ENCODE data around the gene FOXJ1. TPM values are rescaled to one million over a fixed set of nuclear protein-coding genes. Genes with fewer than 3 reads are reported as not detected.
A peak's percentile ranks its signal among the peaks of the same experiment; 100 is the strongest.

FOXJ1 gene
- total and polyA plus RNA-seq, 2 of the 13 experiments (the other 11 are each of a cell fraction or from before 2014, with no cell fraction given) = 0.98 to 1.6 TPM

DNA sequence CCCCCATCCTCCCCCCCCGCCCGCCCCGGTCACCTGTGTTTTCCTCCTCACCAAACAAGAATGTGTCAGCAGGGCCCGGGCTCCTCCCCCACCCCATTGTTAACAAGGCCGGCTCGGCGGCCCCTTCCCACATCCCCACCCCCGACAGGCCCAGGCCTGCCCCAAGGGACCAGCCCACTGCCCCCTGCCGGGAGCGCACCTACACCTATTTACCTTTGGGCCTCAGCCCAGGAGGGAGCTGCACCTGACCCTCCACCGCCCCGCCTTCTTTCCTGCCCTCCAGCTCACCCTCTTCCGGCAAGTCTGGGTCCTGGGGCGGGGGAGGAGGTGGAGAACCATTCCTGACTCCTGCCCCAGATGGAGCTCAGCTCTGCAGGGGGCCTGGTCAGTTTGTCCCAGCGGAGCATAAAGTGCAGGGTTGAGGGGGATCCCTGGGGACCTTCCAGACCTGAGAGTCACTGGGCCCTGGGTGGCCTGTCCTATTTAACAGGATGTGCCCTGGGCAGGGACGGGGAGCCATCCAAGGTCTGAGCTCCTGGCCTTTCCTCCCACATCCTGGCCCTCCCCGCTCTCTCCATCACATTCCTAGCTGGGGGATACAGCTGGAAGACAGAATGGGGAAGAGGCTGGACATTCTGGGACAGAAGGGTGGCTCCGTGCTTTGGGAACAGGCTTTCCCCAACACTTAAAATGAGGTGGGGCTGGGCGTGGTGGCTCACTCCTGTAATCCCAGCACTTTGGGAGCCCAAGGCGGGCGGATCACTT, 8.3 kb downstream of the FOXJ1 start (continued):
- TF ChIP-seq HMGXB3 (CRISPR knock-in tag; IDR thresholded peaks at IDR 0.05; ENCODE audit: borderline replicate concordance) (no peak), FUBP1 (CRISPR knock-in tag; IDR thresholded peaks at IDR 0.05; ENCODE audit: borderline replicate concordance) (no peak), U2AF2 (IDR thresholded peaks at IDR 0.05; ENCODE audit: low read depth, low read length) (no peak), ISX (CRISPR knock-in tag; conservative IDR thresholded peaks at IDR 0.05) (no peak), JDP2 (CRISPR knock-in tag; IDR thresholded peaks at IDR 0.05; ENCODE audit: borderline replicate concordance) (no peak; the same call in 1 of the 2 replicates), THAP8 (CRISPR knock-in tag; IDR thresholded peaks at IDR 0.05; ENCODE audit: borderline replicate concordance) (no peak), REL (CRISPR knock-in tag; conservative IDR thresholded peaks at IDR 0.05) (no peak), PHF8 (CRISPR knock-in tag; IDR thresholded peaks at IDR 0.05) (peak; percentile 42), ZNF556 (CRISPR knock-in tag; IDR thresholded peaks at IDR 0.05; ENCODE audit: borderline replicate concordance) (peak; percentile 46; the same call in 1 of the 2 replicates), HDAC2 (CRISPR knock-in tag; IDR thresholded peaks at IDR 0.05) (peak; percentile 51; the same call in 1 of the 2 replicates), THYN1 (CRISPR knock-in tag; IDR thresholded peaks at IDR 0.05; ENCODE audit: borderline replicate concordance, low read depth) (no peak), ZNF274 (CRISPR knock-in tag; IDR thresholded peaks at IDR 0.05) (no peak), ZNF33B (CRISPR knock-in tag; IDR thresholded peaks at IDR 0.05) (no peak), ATF1 (CRISPR knock-in tag; IDR thresholded peaks at IDR 0.05) (no peak), ZNF674 (CRISPR knock-in tag; IDR thresholded peaks at IDR 0.05; ENCODE audit: low read depth) (no peak), ZNF589 (CRISPR knock-in tag; conservative IDR thresholded peaks at IDR 0.05) (no peak), PHF5A (CRISPR knock-in tag; IDR thresholded peaks at IDR 0.05; ENCODE audit: low read depth, unreplicated experiment) (no peak)
- TF ChIP-seq, protein P1, sequence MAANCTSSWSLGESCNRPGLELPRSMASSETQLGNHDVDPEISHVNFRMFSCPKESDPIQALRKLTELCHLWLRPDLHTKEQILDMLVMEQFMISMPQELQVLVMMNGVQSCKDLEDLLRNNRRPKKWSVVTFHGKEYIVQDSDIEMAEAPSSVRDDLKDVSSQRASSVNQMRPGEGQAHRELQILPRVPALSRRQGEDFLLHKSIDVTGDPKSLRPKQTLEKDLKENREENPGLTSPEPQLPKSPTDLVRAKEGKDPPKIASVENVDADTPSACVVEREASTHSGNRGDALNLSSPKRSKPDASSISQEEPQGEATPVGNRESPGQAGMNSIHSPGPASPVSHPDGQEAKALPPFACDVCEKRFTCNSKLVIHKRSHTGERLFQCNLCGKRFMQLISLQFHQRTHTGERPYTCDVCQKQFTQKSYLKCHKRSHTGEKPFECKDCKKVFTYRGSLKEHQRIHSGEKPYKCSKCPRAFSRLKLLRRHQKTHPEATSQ (CRISPR knock-in tag; IDR thresholded peaks at IDR 0.05; ENCODE audit: borderline replicate concordance) = no peak
- TF ChIP-seq, protein P2, sequence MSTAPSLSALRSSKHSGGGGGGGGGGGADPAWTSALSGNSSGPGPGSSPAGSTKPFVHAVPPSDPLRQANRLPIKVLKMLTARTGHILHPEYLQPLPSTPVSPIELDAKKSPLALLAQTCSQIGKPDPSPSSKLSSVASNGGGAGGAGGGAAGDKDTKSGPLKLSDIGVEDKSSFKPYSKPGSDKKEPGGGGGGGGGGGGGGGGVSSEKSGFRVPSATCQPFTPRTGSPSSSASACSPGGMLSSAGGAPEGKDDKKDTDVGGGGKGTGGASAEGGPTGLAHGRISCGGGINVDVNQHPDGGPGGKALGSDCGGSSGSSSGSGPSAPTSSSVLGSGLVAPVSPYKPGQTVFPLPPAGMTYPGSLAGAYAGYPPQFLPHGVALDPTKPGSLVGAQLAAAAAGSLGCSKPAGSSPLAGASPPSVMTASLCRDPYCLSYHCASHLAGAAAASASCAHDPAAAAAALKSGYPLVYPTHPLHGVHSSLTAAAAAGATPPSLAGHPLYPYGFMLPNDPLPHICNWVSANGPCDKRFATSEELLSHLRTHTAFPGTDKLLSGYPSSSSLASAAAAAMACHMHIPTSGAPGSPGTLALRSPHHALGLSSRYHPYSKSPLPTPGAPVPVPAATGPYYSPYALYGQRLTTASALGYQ (CRISPR knock-in tag; IDR thresholded peaks at IDR 0.05) = no peak; the same call in 1 of the 2 replicates
